ENCODE data around the gene PAPOLB. TPM values are rescaled to one million over a fixed set of nuclear protein-coding genes. Genes with fewer than 3 reads are reported as not detected.
"Not testable (repeated sequence)": the region's sequence is repeated elsewhere in the genome, so short reads cannot be mapped to it uniquely, and the experiment has no call there.

Gene PAPOLB
- total RNA-seq = 0.22 TPM
- polyA plus RNA-seq (ENCODE audit: insufficient read depth in 1 of 8, insufficient read length in 8 of 8, low replicate concordance in 1 of 8) = under 1 TPM in 5 of 8 donors, not detected in 3; 0.04 to 0.07 (median 0.05) TPM
- long read RNA-seq, donor 1 = 0 reads
- long read RNA-seq, donor 2 = 0 reads
- long read RNA-seq, donor 3 = 0 reads
- long read RNA-seq, donor 4 = 0 reads
- long read RNA-seq, donor 5 = 0 reads
- long read RNA-seq, donor 6 = 0 reads
- long read RNA-seq, donor 7 = 0 reads
- long read RNA-seq, donor 8 = 0 reads
- long read RNA-seq, donor 9 = 0 reads
- long read RNA-seq, donor 10 = 0 reads
- long read RNA-seq, donor 11 = 0 reads

DNA sequence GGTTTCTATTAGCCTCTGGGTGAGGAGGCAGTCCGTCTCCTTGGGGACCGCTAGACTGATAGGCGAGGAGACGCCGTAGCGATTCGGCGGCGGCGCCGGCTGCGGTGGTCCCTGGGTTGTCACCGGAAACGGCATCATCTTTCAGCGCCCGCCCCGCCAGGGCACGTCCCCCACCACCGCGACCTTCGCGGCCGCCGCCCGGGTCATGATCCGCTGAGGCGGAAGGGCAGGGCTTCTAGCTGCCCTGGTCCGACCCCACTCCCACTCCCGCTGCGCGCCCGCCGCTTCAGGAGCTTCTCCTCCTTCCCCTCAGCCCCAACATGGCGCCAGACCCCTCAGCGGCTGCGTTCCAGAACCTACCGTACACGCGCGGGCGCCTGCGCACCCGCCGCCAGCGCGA, at the start of gene PAPOLB:
TSS of gene PAPOLB (minus strand) at position 358 of the 400 bp plus-strand sequence. CDS start at position 138, 220 bp downstream.
- Histone ChIP-seq H3K9me3 (replicated peaks; ENCODE audit: control insufficient read depth, low read depth, low read length) (peaks cover 23% of the 10 kb centered on the region), H3K27ac (ENCODE audit: low read length) (no peak within 1 kb of the TSS), H3K27me3 (ENCODE audit: control insufficient read depth, insufficient read depth, low read length) (peaks cover 10% of the 10 kb centered on the region), H3K4me3 (ENCODE audit: low read length) (peak within 1 kb of the TSS; percentile 37), H3K36me3 (ENCODE audit: control insufficient read depth, insufficient read depth, low read length) (no peaks in the 10 kb centered on the region), H3K4me1 (ENCODE audit: control insufficient read depth, insufficient read depth, low read length) (peaks cover 3% of the 10 kb centered on the region)
- DNase-seq = no peak
- WGBS (ENCODE audit: insufficient coverage) = 21% methylated on average over 46 of the region's 46 CpGs

DNA sequence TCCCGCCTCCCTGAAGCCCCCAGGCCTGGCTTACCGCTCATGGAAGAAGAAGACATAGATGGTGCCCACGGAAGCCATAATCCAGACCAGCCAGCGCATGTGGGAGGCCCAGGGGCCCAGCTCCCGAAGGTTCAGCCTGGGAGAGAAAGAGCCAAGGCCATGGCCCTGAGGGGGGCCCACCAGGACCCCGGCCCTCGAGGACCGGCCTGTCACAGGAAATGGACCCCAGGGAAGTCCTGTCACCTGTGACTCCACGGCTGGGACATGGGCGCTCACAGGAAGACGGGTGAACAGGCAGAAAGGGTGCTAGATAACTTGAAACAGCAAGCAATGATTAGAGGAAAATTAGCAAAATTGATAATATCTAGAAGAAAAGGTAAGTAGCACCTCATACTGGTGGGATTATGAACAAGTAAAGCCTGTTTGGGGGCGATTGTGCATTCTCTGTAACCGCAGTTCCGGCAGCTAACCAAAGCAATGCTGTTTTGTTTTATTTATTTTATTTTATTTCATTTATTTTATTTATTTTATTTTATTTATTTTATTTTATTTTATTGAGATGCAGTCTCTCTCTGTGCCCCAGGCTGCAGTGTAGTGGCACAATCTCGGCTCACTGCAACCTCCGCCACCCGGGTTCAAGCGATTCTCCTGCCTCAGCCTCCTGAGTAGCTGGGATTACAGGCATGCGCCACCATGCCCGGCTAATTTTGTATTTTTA, 49.4 kb upstream of the PAPOLB start:
- Histone ChIP-seq H3K4me3 (ENCODE audit: low read length) (no peak overlapping the region), H3K36me3 (ENCODE audit: control insufficient read depth, insufficient read depth, low read length) (no peaks in the 10 kb centered on the region), H3K27me3 (ENCODE audit: control insufficient read depth, insufficient read depth, low read length) (peaks cover 4% of the 10 kb centered on the region), H3K9me3 (replicated peaks; ENCODE audit: control insufficient read depth, low read depth, low read length) (no peaks in the 10 kb centered on the region), H3K27ac (ENCODE audit: low read length) (no peak overlapping the region), H3K4me1 (ENCODE audit: control insufficient read depth, insufficient read depth, low read length) (no peaks in the 10 kb centered on the region)
- WGBS (ENCODE audit: insufficient coverage) = 81% methylated on average over 11 of the region's 20 CpGs
- DNase-seq = no peak

DNA sequence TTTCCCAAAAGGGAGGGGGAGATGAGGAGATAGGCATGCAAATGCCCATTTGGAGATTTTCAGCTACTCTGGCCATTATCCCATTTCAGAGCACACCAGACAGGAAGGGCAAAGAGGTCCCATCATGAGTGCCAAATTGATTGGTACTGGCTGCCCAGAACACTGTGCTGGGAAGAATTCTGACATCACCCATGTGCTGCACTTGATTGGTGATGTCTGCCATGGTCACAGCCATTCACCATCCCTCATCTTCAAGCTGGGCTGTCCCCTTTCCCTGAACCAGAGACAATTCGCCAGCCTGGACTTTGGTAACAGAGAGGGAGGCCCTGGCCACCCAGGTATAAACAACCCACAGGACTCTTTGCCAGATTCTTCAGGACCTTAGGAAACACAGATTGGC, 44.9 kb upstream of the PAPOLB start:
- H3K4me1 ChIP-seq (ENCODE audit: control insufficient read depth, insufficient read depth, low read length) = no peaks in the 10 kb centered on the region
- WGBS (ENCODE audit: insufficient coverage) = 83% methylated on average over 1 of the region's 1 CpG
- H3K27ac ChIP-seq (ENCODE audit: low read length) = no peak overlapping the region
- DNase-seq = no peak
- no peaks in the 10 kb centered on the region for H3K36me3 ChIP-seq (ENCODE audit: control insufficient read depth, insufficient read depth, low read length)
- no peak overlapping the region for H3K4me3 ChIP-seq (ENCODE audit: low read length)
- no peaks in the 10 kb centered on the region for H3K9me3 ChIP-seq (replicated peaks; ENCODE audit: control insufficient read depth, low read depth, low read length)
- peaks cover 5% of the 10 kb centered on the region for H3K27me3 ChIP-seq (ENCODE audit: control insufficient read depth, insufficient read depth, low read length)

- no peak overlapping the region for H3K27ac ChIP-seq (ENCODE audit: low read length)
- peaks cover 5% of the 10 kb centered on the region for H3K27me3 ChIP-seq (ENCODE audit: control insufficient read depth, insufficient read depth, low read length)
- DNase-seq = no peak
- H3K36me3 ChIP-seq (ENCODE audit: control insufficient read depth, insufficient read depth, low read length) = no peaks in the 10 kb centered on the region
- H3K4me3 ChIP-seq (ENCODE audit: low read length) = no peak overlapping the region
- WGBS (ENCODE audit: insufficient coverage) = 100% methylated on average over 1 of the region's 1 CpG
- no peaks in the 10 kb centered on the region for H3K9me3 ChIP-seq (replicated peaks; ENCODE audit: control insufficient read depth, low read depth, low read length)
- no peaks in the 10 kb centered on the region for H3K4me1 ChIP-seq (ENCODE audit: control insufficient read depth, insufficient read depth, low read length)
Measured at GRCh38 chr7:4905171-4905570, 43.3 kb upstream of the PAPOLB start.

GRCh38 chr7:4904346-4904745, 42.5 kb upstream of the PAPOLB start:
- no peak for DNase-seq
- H3K9me3 ChIP-seq (replicated peaks; ENCODE audit: control insufficient read depth, low read depth, low read length) = no peaks in the 10 kb centered on the region
- H3K4me3 ChIP-seq (ENCODE audit: low read length) = no peak overlapping the region
- H3K27me3 ChIP-seq (ENCODE audit: control insufficient read depth, insufficient read depth, low read length) = peaks cover 5% of the 10 kb centered on the region
- H3K27ac ChIP-seq (ENCODE audit: low read length) = no peak overlapping the region
- H3K36me3 ChIP-seq (ENCODE audit: control insufficient read depth, insufficient read depth, low read length) = no peaks in the 10 kb centered on the region
- no peaks in the 10 kb centered on the region for H3K4me1 ChIP-seq (ENCODE audit: control insufficient read depth, insufficient read depth, low read length)

DNA sequence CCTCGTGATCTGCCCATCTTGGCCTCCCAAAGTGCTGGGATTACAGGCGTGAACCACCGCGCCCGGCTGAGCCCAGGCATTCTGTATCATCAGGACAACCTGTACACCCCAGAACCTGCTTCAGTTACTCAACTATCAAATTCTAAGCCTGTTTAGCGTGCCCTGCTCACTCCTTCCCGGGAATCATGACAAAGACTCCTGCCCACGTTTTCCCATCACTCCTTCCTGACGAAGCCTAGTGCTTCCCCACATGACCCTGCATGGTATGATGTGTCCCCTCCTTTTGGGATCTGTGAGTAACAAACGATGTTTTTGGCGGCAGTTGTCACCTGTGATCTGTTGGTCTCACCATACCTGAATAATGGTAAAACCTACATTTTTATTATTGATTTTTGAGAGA, 33.9 kb upstream of the PAPOLB start:
- 71% methylated on average over 9 of the region's 11 CpGs for WGBS (ENCODE audit: insufficient coverage)
- H3K27ac ChIP-seq (ENCODE audit: low read length) = no peak overlapping the region
- no peaks in the 10 kb centered on the region for H3K36me3 ChIP-seq (ENCODE audit: control insufficient read depth, insufficient read depth, low read length)
- no peak for DNase-seq
- H3K4me1 ChIP-seq (ENCODE audit: control insufficient read depth, insufficient read depth, low read length) = no peaks in the 10 kb centered on the region
- H3K4me3 ChIP-seq (ENCODE audit: low read length) = no peak overlapping the region
- H3K27me3 ChIP-seq (ENCODE audit: control insufficient read depth, insufficient read depth, low read length) = no peaks in the 10 kb centered on the region
- no peaks in the 10 kb centered on the region for H3K9me3 ChIP-seq (replicated peaks; ENCODE audit: control insufficient read depth, low read depth, low read length)

- H3K9me3 ChIP-seq (replicated peaks; ENCODE audit: control insufficient read depth, low read depth, low read length) = no peaks in the 10 kb centered on the region
- H3K4me1 ChIP-seq (ENCODE audit: control insufficient read depth, insufficient read depth, low read length) = no peaks in the 10 kb centered on the region
- no peak for DNase-seq
- 89% methylated on average over 9 of the region's 9 CpGs for WGBS (ENCODE audit: insufficient coverage)
- H3K27me3 ChIP-seq (ENCODE audit: control insufficient read depth, insufficient read depth, low read length) = no peaks in the 10 kb centered on the region
- H3K27ac ChIP-seq (ENCODE audit: low read length) = no peak overlapping the region
- H3K4me3 ChIP-seq (ENCODE audit: low read length) = no peak overlapping the region
- no peaks in the 10 kb centered on the region for H3K36me3 ChIP-seq (ENCODE audit: control insufficient read depth, insufficient read depth, low read length)
Measured at GRCh38 chr7:4894482-4894881, 32.7 kb upstream of the PAPOLB start.

DNA sequence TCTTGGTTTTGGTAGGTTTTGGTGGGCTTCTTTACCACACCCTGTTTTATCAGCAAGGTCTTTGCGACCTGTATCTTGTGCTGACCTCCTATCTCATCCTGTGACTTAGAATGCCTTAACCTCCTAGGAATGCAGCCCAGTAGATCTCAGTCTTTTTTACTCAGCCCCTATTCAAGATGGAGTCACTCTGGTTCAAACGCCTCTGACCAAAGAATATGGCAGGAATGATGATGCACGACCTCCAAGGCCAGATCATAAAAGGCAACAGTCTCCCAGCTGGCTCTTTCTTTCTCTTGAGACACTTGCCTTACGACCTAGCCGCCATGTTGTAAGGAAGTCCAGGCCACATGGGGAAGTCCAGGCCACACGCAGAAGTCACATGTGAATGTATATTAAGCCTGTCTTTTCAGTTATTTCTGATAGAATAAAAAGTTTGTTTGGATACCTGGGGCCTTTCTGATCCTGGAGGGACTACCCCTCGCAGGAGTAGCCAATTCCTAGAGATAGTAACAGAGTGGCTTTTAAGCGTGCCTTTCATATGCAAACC, 32.2 kb upstream of the PAPOLB start:
- Histone ChIP-seq H3K4me3 (ENCODE audit: low read length) (no peak overlapping the region), H3K4me1 (ENCODE audit: control insufficient read depth, insufficient read depth, low read length) (no peaks in the 10 kb centered on the region), H3K27me3 (ENCODE audit: control insufficient read depth, insufficient read depth, low read length) (no peaks in the 10 kb centered on the region), H3K36me3 (ENCODE audit: control insufficient read depth, insufficient read depth, low read length) (no peaks in the 10 kb centered on the region), H3K27ac (ENCODE audit: low read length) (no peak overlapping the region), H3K9me3 (replicated peaks; ENCODE audit: control insufficient read depth, low read depth, low read length) (no peaks in the 10 kb centered on the region)
- 79% methylated on average over 5 of the region's 8 CpGs for WGBS (ENCODE audit: insufficient coverage)
- no peak for DNase-seq

DNA sequence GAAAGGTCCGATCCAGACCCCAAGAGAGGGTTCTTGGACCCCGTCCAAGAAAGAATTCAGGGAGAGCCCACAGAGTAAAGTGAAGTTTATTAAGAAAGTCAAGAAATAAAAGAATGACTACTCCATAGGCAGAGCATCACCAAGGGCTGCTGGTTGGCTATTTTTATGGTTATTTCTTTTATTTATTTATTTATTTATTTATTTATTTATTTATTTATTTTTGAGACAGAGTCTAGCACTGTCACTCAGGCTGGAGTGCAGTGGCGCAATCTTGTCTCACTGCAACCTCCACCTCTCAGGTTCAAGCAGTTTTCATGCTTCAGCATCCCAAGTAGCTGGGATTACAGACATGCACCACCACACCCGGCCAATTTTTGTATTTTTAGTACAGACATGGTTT, 31.4 kb upstream of the PAPOLB start:
- not testable (repeated sequence) for H3K27me3 ChIP-seq (ENCODE audit: control insufficient read depth, insufficient read depth, low read length); DNase-seq; H3K4me3 ChIP-seq (ENCODE audit: low read length); H3K36me3 ChIP-seq (ENCODE audit: control insufficient read depth, insufficient read depth, low read length); H3K27ac ChIP-seq (ENCODE audit: low read length); H3K9me3 ChIP-seq (replicated peaks; ENCODE audit: control insufficient read depth, low read depth, low read length); H3K4me1 ChIP-seq (ENCODE audit: control insufficient read depth, insufficient read depth, low read length)
- 84% methylated on average over 4 of the region's 4 CpGs for WGBS (ENCODE audit: insufficient coverage)

- H3K36me3 ChIP-seq (ENCODE audit: control insufficient read depth, insufficient read depth, low read length); DNase-seq; H3K27me3 ChIP-seq (ENCODE audit: control insufficient read depth, insufficient read depth, low read length); H3K4me3 ChIP-seq (ENCODE audit: low read length); H3K4me1 ChIP-seq (ENCODE audit: control insufficient read depth, insufficient read depth, low read length); H3K27ac ChIP-seq (ENCODE audit: low read length); H3K9me3 ChIP-seq (replicated peaks; ENCODE audit: control insufficient read depth, low read depth, low read length): not testable (repeated sequence)
- WGBS (ENCODE audit: insufficient coverage) = 100% methylated on average over 1 of the region's 2 CpGs
Measured at GRCh38 chr7:4891522-4891921, 29.7 kb upstream of the PAPOLB start.
